KOPT-K1 (cell line): ENCODE measurements around the gene OR14A2.

Experiments
- H3K27ac ChIP-seq: fragments of 200-600 bp; sonication (generic); 2 replicates; pipeline ENCODE4 v1.5.1; 2016; ENCODE audit warnings: antibody characterized with exemption, mild to moderate bottlenecking, low read depth, low read length; ENCODE audit not compliant: poor library complexity, severe bottlenecking
- H3K36me3 ChIP-seq: fragments of 200-600 bp; sonication (generic); 2 replicates; pipeline ENCODE4 v1.5.1; 2017; ENCODE audit warnings: antibody characterized with exemption, mild to moderate bottlenecking, low read length, moderate library complexity; ENCODE audit not compliant: insufficient read depth
- H3K9me3 ChIP-seq: fragments of 200-600 bp; sonication (generic); 2 replicates; pipeline ENCODE4 v1.5.1; 2017; ENCODE audit warnings: antibody characterized with exemption, low read length, mild to moderate bottlenecking; ENCODE audit not compliant: insufficient read depth, poor library complexity, severe bottlenecking

The OR14A2 gene

DNA sequence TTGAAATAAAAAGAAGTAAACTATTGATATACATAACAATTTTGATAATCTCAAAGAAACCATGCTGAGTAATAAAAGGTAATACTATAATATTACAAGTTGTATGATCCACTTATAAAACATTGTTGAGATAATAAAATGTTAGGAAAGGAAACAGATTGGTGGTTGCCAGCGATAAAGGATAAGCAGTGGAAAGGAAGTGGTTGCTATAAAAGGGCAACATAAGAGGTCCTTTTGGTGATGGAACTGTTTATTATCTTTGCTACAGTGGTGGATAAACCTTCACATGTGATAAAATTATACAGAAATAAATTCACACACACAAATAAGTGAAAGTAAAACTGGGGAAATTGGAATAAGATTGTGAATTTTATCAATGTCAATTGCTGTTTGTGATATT, 46.6 kb downstream of the OR14A2 start:
- H3K36me3 ChIP-seq: no peaks in the 10 kb centered on the region
- H3K27ac ChIP-seq: no peak overlapping the region
- H3K9me3 ChIP-seq: no peaks in the 10 kb centered on the region

DNA sequence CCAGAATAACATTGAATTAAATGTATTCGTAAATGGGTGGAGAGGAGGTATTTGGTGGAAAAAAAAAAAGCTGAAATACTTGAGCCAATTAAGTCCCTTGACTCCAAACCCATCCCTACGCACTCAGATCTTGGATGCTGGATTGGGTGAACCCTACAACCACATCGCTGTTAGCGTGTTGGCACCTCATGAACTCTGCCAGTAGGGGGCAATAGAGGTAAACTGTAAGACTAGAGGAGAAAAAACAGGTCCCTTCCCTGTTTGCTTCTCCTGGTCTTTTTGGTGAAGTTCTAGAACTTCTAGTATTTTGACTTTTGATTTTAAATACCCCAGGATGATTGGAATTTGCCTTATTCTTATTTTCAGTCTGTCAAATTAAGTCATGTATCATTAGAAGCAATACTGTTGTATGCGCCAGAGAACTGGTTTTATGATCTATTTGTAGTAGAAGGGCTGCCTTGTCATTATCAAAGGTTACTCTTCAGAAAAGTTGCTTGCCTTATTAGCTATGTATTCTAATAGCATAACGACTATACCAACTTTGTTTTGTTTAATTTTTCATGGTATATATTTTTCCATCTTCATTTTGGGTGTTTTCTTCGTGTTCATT, 66.5 kb downstream of the OR14A2 start:
- Histone ChIP-seq H3K27ac (no peak overlapping the region), H3K9me3 (no peaks in the 10 kb centered on the region), H3K36me3 (no peaks in the 10 kb centered on the region)

DNA sequence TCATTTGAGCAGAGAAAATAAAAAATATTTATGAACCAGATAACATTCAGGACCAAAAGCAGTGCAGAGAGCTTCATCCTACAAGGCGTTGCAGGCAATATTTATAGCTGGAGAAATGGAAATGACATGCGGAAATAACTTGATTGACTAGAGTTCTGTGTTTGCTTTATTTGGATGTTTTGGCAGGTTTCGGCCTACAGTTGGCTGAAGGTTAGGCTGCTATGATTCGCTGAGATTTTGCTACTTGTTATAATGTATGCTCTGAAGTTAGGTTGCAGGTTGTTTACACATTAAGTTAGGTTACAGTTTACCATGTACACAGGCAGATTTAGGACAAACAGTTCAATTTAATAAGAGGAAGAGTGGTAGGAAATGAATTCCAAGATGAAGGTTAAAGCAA, 67.8 kb downstream of the OR14A2 start:
- H3K36me3 ChIP-seq: no peaks in the 10 kb centered on the region
- H3K9me3 ChIP-seq: no peaks in the 10 kb centered on the region
- no peak overlapping the region for H3K27ac ChIP-seq

DNA sequence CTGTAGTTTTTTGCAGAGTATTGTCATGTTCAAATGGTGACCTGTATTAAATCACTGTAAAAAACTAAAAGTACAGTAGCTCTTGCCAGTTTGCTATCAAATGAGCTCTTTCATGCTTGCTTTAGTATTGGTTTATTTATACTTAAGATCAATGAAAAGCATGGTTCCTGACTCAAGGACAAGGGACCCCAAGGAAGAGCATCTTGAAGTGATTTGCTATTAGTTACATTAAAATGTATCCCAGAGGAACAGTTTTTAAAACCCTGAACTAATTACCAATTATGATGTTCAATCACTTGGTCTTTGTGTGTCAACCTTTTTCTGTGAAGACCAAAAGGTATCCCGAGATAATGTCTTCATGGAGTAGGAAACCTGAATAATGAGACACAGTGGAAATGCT, 68.3 kb downstream of the OR14A2 start, which contains the start of gene OR13G1:
TSS of gene OR13G1 (minus strand) at position 101 of the 400 bp plus-strand sequence. CDS start 6,698 bp downstream, outside the sequence.
- Histone ChIP-seq H3K36me3 (no peaks in the 10 kb centered on the region), H3K27ac (no peak within 1 kb of the TSS), H3K9me3 (no peaks in the 10 kb centered on the region)
